UCSD-AML1 (cell line): ENCODE measurements around the gene ASB2.
A peak's percentile ranks its signal among the peaks of the same experiment; 100 is the strongest.

Experiments used
- DNase-seq: peaks from one replicate; lab custom pipeline; 2025; ENCODE audit not compliant: unreplicated experiment; lab: John Stamatoyannopoulos, UW

The ASB2 gene

DNA sequence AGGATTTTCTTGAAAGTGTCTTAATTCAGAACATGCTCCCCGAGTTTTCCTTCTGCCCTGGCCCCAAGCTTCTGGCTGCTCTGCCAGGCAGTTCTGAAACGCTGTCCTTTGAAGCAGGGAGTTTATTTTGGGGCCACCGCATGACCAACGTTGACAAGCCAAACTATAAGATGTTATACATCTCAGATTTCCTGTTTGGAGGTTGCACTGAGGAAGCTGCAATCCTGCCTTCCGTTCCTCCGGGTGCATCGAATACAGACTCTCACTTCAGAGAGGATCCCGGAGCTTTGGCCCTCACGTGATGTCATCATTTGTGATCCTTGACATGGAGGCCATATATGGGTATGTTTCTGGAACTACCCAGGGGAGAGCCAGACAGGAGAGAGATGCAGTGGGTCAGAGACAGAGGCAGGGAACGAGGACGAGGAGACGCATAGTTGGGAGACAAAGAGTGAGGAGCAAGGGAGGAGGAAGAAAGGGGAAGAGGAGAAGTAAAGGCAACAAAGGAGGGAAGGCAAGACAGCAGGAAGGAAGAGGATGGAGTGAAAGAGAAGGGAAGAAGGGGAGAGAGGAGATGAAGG lies at the start of gene ASB2:
ASB2 (minus strand) TSS at position 94 of the 581 bp plus-strand sequence. CDS start 12,031 bp downstream, outside the sequence.
- DNase-seq = no peak

DNA sequence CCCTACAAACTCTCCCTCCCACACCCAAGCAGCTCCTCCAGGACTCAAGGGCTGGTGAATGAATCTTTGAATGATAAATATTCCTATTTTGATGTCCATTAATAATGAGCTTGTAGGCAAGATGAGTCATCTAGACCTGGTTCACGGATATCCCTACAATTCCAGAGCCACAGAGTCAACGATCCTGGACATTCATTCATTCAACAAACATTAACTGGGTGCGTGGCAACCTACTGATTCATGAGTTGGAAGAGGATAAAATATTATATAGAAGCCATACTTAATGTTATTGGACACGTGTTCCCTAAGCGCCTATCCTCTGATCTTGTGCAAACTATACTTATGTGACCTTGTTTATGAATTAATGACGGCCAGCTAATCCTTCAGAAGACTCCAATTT lies 49.4 kb upstream of the ASB2 start:
- DNase-seq = no peak

DNA sequence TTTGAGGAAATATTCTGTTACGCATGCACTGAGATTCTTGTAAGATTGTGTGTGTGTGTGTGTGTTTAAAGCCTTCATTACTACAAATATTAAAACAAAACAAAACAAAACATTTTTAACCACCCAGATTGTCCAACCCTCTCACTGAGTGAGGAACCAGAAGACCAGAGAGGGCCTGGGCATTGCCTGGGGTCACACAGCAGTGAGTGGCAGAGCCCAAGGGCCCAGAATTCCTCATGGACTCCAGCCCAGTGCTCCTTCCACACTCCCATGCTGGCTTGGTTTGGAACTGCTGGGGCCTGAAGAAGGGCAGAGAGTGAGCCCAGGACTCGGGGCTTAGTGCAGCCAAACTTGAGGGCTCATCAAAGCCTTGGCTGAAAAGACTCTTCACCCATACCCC lies 48.2 kb upstream of the ASB2 start:
- DNase-seq = no peak

DNA sequence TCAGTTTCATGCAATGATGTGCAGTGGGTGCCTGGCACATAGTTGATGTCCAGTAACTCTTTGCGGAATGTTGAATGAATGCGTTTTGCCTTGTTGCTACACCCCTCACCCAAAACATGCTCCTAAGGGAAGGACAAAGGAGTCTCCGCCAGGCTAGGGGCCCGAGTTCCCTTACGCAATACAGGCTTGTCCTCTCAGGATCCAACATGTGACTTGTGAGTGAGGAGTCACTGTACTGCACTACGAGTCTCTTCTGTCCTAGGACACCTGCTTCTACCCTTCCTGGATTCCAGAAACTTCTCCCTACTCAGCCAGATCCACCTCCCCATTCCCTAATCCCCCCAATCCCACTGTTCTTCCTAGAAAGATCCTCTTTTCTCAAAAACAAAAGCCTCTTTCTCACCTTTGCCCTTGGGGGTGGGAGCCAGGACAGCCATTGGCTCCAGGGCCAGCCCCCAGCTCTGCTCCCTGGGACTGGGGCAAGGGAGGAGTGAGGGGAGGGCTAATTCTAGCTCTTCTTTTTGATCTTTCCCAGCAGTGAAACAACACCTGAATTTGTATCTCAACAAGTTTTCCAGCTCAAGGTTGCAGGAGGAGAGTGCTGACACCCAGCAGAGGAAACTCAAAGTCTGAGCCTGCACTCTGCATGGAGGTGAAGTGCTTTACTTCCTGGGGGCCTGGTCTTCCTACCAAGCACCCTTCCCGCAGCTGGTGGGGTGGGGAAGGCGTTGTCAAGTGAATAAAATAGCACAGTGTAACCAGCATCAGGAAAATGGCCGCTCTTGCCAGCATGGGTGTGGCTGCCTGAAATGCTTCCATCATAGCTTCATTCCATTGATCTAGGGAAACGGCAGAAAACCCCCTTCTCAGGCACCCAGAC lies 46.4 kb upstream of the ASB2 start:
- DNase-seq = no peak

DNA sequence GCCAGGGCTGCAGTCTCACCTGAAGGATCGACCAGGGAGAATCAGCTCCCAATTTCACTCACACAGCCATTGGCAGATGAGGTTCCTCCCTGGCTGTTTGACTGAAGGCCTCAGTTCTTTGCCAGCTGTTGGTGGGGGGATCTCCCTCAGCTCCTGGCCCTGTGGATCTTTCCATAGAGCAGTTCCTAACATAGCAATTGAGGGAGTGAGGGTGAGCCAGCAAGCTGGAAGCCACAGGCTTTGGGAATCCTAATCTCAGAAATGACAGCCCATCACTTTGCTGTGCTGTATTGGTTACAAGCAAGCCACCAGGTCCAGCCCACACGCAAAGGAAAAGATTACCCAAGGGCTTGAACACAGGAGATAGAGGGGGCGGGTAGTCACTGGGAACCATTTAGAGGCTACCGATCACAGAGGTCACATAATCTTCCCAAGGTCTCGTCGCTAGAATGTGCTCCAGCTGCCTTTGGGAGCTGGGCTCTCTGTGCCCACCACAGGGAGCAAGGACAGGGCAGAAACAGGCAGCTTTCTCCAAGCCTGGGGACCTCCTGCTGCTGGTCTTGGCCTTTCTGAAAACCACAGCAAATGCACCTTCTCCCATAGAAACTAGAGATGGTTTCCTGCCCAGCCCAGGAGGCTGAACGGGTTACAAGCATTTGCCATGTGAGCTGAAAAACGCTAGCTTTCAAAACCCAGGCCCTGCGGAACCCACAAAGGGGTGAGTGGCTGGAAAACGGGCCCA lies 45.2 kb upstream of the ASB2 start:
- DNase-seq = no peak

DNA sequence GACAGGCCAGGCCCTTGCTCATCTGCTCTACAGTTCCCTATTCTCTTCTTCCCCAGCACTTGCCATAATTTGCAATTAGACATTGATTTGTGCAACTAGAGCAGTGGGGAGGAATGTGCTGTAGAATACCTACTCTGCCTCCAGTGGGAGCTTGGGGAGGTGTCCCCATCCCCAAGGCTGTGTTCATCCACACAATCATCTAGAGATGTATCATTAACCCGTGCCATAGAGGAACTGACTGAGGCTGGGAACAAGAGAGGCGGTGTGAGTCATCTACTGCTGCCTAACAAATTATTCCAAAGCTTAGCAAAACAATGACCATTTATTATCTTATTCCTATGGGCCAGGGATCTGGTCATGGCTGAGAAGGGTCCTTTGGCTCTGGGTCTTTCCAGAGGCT lies 44.6 kb upstream of the ASB2 start:
- DNase-seq = no peak

- no peak for DNase-seq
Measured at GRCh38 chr14:94020267-94020666, 43.9 kb upstream of the ASB2 start.

- DNase-seq = no peak
Measured at GRCh38 chr14:94019329-94019728, 43.0 kb upstream of the ASB2 start.

DNA sequence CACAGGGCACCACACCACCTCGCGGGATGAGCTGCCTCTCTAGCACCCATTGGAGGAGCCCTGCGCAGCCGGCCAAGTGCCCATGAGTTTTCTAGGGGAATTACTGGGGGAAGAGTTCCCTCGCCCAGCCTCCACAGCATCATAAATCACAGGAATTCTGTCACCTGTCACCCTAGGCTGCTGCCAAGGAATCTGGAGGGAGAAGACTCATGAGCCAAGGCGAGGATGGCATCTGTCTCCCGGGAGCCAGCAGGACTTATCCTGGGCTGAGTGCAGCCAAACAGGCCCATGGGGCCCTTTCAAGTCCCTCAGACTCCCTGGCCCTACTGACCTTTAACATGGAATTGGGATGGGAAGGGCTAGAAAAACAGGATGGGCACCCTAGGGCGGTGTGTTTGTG lies 41.9 kb upstream of the ASB2 start:
- no peak for DNase-seq

- DNase-seq = no peak
Measured at GRCh38 chr14:94016446-94016976, 40.1 kb upstream of the ASB2 start.

GRCh38 chr14:94015223-94015622 lies 38.9 kb upstream of the ASB2 start:
- no peak for DNase-seq

GRCh38 chr14:94014382-94014781 lies 38.0 kb upstream of the ASB2 start:
- DNase-seq = no peak

GRCh38 chr14:94011795-94012194 lies 35.4 kb upstream of the ASB2 start:
- no peak for DNase-seq

- DNase-seq = no peak
Measured at GRCh38 chr14:94010625-94011024, 34.3 kb upstream of the ASB2 start.

GRCh38 chr14:94009767-94010166 lies 33.4 kb upstream of the ASB2 start:
- DNase-seq = no peak

DNA sequence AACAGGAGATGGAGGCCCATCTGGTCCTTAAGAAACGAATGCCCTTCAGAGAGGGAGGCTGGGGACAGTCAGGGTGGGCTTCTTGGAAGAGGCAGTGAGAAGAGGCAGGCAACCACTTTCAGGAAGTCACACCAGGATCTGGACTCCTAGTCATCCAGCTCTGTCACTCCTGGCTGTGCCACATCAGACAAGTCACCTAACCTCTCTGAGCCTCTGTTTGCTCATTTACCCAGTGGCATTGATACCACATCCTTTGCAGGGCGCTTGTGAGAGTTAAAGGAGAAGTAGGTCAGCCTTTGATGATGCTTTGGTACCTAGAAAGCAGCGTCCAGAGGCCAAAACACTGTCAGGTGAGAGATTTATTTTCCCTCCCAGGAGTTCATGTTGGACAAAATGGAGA lies 31.9 kb upstream of the ASB2 start:
- no peak for DNase-seq

DNA sequence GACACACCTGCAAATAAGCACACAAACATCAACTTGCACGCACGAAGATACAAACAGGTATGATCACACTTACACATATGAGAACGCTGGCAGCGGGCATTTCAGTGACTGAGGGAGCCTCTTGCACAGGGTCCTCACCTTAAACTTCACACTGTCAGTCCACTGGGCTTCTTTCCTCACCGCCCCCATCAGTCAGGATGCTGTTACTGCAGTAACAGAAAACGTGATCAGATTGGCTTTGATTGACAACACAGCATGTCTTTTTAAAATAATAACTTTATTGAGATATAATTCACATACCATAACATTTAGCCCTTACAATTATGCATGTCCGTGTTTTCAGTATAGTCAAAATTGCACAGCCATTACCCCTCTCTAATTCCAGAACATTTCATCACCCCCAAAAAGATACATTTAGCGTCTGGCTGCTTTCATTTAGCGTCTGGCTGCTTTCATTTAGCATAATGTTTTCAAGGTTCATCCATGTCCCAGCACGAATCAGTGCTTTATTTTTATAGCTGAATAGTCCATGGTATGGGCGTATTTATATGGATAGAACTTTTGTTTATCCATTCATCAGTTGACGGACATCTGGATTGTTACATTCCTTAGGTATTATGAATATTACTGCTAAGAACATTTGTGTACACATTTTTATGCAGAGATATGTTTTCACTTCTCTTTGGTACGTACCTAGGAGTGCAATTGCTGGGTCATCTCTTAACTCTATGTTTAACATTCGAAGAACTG lies 29.1 kb upstream of the ASB2 start:
- no peak for DNase-seq

DNA sequence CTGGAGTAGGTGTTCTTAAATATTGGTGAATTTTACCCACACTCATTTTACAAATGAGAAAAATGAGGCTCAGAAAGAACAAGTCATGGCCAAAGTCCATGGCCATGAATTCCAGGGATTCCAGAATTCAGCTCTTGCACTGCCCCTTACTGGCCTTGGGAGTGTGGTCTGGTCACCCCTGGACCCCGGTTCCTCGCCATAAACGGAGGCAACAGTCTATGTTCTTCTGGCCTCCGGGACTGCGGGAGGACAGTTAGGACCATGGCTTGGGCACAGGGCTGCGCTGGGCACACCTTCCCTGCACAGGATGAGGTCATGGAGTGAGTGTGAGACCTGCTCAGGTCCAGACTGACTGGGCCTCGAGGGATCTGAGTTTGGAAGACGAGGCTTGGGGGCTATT lies 27.6 kb upstream of the ASB2 start:
- no peak for DNase-seq

DNA sequence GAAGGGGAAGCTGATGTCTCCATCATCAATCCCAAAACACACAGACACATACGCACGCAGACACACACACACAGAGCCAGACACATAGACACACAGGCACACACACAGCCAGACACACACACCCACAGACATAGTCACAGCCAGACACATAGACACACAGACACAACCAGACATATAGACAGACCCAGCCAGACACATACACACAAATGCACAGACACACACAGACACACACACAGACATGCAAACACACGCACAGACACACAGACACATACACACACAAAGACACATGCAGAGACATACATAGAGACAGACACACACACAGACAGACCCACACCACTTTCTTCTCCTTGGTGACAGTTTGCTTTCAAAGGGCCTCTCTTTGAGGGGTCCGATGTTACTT lies 27.0 kb upstream of the ASB2 start:
- DNase-seq = no peak

- DNase-seq = peak; percentile 49
Measured at GRCh38 chr14:94001501-94002396, 25.4 kb upstream of the ASB2 start.
